ENCODE measurements around the gene CALB2. TPM values are rescaled to one million over a fixed set of nuclear protein-coding genes. Genes with fewer than 3 reads are reported as not detected.

CALB2 gene
- total and polyA plus RNA-seq, 2 of the 13 experiments (the other 11 are each of a cell fraction or from before 2014, with no cell fraction given): 0.37 to 0.40 TPM

DNA sequence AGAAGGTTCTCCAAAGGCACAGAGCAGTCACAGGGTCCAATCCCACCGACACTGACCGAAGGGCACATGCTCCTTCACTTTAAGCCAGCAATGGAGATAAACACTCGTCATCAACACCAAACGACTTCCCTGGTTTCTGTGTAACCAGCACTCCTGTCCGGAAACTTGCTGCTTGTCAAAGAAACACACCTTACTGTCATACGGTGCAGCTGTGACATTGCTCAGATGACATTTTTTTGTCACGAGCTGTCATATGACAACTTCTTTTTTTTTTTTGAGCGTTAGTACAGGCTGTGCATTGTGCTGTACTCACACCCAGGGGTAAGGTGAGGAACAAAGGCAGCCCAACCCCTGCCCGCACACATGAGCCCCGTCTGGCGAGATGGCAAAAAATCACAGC, 44.2 kb downstream of the CALB2 start:
- Histone ChIP-seq H2AFZ (ENCODE audit: low read length) (no peak overlapping the region), H3K4me2 (ENCODE audit: low read depth, low read length) (no peak overlapping the region), H3K4me3 (replicated peaks in 1 of 3; ENCODE audit: insufficient read depth in 1 of 3, low read depth in 2 of 3, low read length in 3 of 3) (no peak overlapping the region), H3K79me2 (ENCODE audit: insufficient read depth, low read length) (no peaks in the 10 kb centered on the region), H3K36me3 (replicated peaks in 1 of 2; ENCODE audit: control insufficient read depth in 1 of 2, insufficient read depth in 2 of 2, low read length in 2 of 2) (no peaks in the 10 kb centered on the region), H3K4me1 (ENCODE audit: insufficient read depth, low read length) (no peaks in the 10 kb centered on the region), H4K20me1 (ENCODE audit: insufficient read depth, low read length) (no peaks in the 10 kb centered on the region), H3K9me3 (ENCODE audit: low read length) (no peaks in the 10 kb centered on the region), H3K27me3 (ENCODE audit: control insufficient read depth in 1 of 2, insufficient read depth in 2 of 2, low read length in 2 of 2) (peaks cover 8 to 70% of the 10 kb centered on the region in 2 experiments), H3K9ac (ENCODE audit: insufficient read depth, low read depth, low read length) (no peak overlapping the region), H3K27ac (ENCODE audit: extremely low read length, insufficient read depth, low read length) (no peak overlapping the region)
- TF ChIP-seq ZFX (CRISPR knock-in tag; IDR thresholded peaks at IDR 0.05; ENCODE audit: low read depth): no peak
- TF ChIP-seq CREB1 (IDR thresholded peaks at IDR 0.05): peak; percentile 81
- no peak for TF ChIP-seq CREB1 (CRISPR knock-in tag; IDR thresholded peaks at IDR 0.05)
- TF ChIP-seq, protein P1, sequence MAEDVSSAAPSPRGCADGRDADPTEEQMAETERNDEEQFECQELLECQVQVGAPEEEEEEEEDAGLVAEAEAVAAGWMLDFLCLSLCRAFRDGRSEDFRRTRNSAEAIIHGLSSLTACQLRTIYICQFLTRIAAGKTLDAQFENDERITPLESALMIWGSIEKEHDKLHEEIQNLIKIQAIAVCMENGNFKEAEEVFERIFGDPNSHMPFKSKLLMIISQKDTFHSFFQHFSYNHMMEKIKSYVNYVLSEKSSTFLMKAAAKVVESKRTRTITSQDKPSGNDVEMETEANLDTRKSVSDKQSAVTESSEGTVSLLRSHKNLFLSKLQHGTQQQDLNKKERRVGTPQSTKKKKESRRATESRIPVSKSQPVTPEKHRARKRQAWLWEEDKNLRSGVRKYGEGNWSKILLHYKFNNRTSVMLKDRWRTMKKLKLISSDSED (CRISPR knock-in tag; IDR thresholded peaks at IDR 0.05): no peak
- FAIRE-seq (no peak), ATAC-seq (no peak), DNase-seq (ENCODE audit: low spot score) (no peak)
- CTCF ChIA-PET (ENCODE audit: low intra/inter-chr PET ratio, low total read pairs): no interaction called here
- WGBS (ENCODE audit: low lambda C conversion rate): 13% methylated on average over 11 of the region's 11 CpGs
- in situ Hi-C loops (cut with HindIII; ENCODE audit: extremely low pct_ligation_motif_present, low pct_unique_long_range_greater_than_20kb) (no loop called here), intact Hi-C loops (cut with micrococcal nuclease; ENCODE audit: unreplicated experiment) (no loop called here)
- POLR2A ChIA-PET: no interaction called here
- BruUV-seq (replicated peaks): no TSS peak

DNA sequence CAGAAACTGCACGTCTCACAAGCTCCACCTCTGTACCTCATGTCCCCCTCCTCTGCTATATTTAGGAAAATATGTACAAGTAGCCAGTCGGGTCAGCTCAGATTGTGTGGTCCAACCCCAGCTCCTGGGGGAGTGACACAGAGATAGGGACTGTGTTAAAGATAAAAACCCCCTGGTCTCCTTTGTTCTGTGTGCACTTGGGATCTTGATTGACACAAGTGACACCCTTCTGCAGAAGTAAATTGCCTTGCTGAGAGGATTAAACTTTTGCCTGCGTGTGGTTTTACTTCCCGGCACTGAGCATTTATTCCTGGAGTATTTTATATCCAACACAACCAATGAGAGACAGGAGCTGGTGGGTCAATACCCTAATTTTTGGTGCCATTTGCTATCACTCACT, 45.8 kb downstream of the CALB2 start:
- Histone ChIP-seq H3K4me2 (ENCODE audit: low read depth, low read length) (no peak overlapping the region), H3K27me3 (ENCODE audit: control insufficient read depth in 1 of 2, insufficient read depth in 2 of 2, low read length in 2 of 2) (peaks cover 8 to 82% of the 10 kb centered on the region in 2 experiments), H3K4me1 (ENCODE audit: insufficient read depth, low read length) (no peaks in the 10 kb centered on the region), H3K9me3 (ENCODE audit: low read length) (no peaks in the 10 kb centered on the region), H3K4me3 (replicated peaks in 1 of 3; ENCODE audit: insufficient read depth in 1 of 3, low read depth in 2 of 3, low read length in 3 of 3) (no peak overlapping the region), H2AFZ (ENCODE audit: low read length) (no peak overlapping the region), H3K27ac (ENCODE audit: extremely low read length, insufficient read depth, low read length) (no peak overlapping the region), H4K20me1 (ENCODE audit: insufficient read depth, low read length) (no peaks in the 10 kb centered on the region), H3K9ac (ENCODE audit: insufficient read depth, low read depth, low read length) (no peak overlapping the region), H3K36me3 (replicated peaks in 1 of 2; ENCODE audit: control insufficient read depth in 1 of 2, insufficient read depth in 2 of 2, low read length in 2 of 2) (no peaks in the 10 kb centered on the region), H3K79me2 (ENCODE audit: insufficient read depth, low read length) (no peaks in the 10 kb centered on the region)
- 55% methylated on average over 4 of the region's 4 CpGs for WGBS (ENCODE audit: low lambda C conversion rate)
- in situ Hi-C loops (cut with HindIII; ENCODE audit: extremely low pct_ligation_motif_present, low pct_unique_long_range_greater_than_20kb) (no loop called here), intact Hi-C loops (cut with micrococcal nuclease; ENCODE audit: unreplicated experiment) (no loop called here)
- no peak for ATAC-seq
- FAIRE-seq: no peak
- BruUV-seq (replicated peaks): no TSS peak
- no peak for DNase-seq (ENCODE audit: low spot score)
- CTCF ChIA-PET (ENCODE audit: low intra/inter-chr PET ratio, low total read pairs): no interaction called here
- POLR2A ChIA-PET: no interaction called here
- TF ChIP-seq ADNP (CRISPR knock-in tag; IDR thresholded peaks at IDR 0.05): no peak
- TF ChIP-seq, protein P2, sequence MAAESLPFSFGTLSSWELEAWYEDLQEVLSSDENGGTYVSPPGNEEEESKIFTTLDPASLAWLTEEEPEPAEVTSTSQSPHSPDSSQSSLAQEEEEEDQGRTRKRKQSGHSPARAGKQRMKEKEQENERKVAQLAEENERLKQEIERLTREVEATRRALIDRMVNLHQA (CRISPR knock-in tag; IDR thresholded peaks at IDR 0.05): no peak
- no peak for TF ChIP-seq TAF1 (CRISPR knock-in tag; IDR thresholded peaks at IDR 0.05)
- TF ChIP-seq, protein P3, sequence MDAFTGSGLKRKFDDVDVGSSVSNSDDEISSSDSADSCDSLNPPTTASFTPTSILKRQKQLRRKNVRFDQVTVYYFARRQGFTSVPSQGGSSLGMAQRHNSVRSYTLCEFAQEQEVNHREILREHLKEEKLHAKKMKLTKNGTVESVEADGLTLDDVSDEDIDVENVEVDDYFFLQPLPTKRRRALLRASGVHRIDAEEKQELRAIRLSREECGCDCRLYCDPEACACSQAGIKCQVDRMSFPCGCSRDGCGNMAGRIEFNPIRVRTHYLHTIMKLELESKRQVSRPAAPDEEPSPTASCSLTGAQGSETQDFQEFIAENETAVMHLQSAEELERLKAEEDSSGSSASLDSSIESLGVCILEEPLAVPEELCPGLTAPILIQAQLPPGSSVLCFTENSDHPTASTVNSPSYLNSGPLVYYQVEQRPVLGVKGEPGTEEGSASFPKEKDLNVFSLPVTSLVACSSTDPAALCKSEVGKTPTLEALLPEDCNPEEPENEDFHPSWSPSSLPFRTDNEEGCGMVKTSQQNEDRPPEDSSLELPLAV (CRISPR knock-in tag; conservative IDR thresholded peaks at IDR 0.05; ENCODE audit: low read depth): no peak
- TF ChIP-seq PTBP1 (IDR thresholded peaks at IDR 0.05; ENCODE audit: low read depth, low read length, poor library complexity, severe bottlenecking): no peak
- TF ChIP-seq CHD4 (IDR thresholded peaks at IDR 0.05; ENCODE audit: borderline replicate concordance, low read length): no peak
- no peak for TF ChIP-seq ELF1 (CRISPR knock-in tag; IDR thresholded peaks at IDR 0.05)
- no peak for TF ChIP-seq ZNF484 (CRISPR knock-in tag; IDR thresholded peaks at IDR 0.05; ENCODE audit: borderline replicate concordance, low read depth)
- TF ChIP-seq PHB2 (IDR thresholded peaks at IDR 0.05; ENCODE audit: partially characterized antibody): no peak
- TF ChIP-seq CC2D1A (CRISPR knock-in tag; IDR thresholded peaks at IDR 0.05): no peak
- TF ChIP-seq, protein P4, sequence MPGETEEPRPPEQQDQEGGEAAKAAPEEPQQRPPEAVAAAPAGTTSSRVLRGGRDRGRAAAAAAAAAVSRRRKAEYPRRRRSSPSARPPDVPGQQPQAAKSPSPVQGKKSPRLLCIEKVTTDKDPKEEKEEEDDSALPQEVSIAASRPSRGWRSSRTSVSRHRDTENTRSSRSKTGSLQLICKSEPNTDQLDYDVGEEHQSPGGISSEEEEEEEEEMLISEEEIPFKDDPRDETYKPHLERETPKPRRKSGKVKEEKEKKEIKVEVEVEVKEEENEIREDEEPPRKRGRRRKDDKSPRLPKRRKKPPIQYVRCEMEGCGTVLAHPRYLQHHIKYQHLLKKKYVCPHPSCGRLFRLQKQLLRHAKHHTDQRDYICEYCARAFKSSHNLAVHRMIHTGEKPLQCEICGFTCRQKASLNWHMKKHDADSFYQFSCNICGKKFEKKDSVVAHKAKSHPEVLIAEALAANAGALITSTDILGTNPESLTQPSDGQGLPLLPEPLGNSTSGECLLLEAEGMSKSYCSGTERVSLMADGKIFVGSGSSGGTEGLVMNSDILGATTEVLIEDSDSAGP (CRISPR knock-in tag; IDR thresholded peaks at IDR 0.05; ENCODE audit: borderline replicate concordance): no peak
- no peak for TF ChIP-seq ZNF724P (CRISPR knock-in tag; IDR thresholded peaks at IDR 0.05; ENCODE audit: borderline replicate concordance)
